Measurements from ENCODE around the gene ATP6V0B. TPM values are rescaled to one million over a fixed set of nuclear protein-coding genes. Genes with fewer than 3 reads are reported as not detected.

The ATP6V0B gene
- polyA plus RNA-seq, 4 donors: 104 to 245 (median 161) TPM

GRCh38 chr1:43981135-43981491 lies 6.4 kb downstream of the ATP6V0B start:
- no peak overlapping the region for H3K27ac ChIP-seq (ENCODE audit: low read depth in 1 of 3, low read length in 2 of 3)
- no peaks in the 10 kb centered on the region for H3K9me3 ChIP-seq (ENCODE audit: control insufficient read depth in 2 of 2, insufficient read depth in 1 of 2, low read depth in 1 of 2, low read length in 1 of 2)
- no peaks in the 10 kb centered on the region for H3K27me3 ChIP-seq (ENCODE audit: control insufficient read depth in 3 of 3, insufficient read depth in 3 of 3, low read length in 3 of 3)
- H3K36me3 ChIP-seq (ENCODE audit: control insufficient read depth in 3 of 3, insufficient read depth in 2 of 3, low read depth in 1 of 3, low read length in 3 of 3): peaks cover 0 to 75% (median 5%) of the 10 kb centered on the region in 3 donors
- 50 to 79% (median 51%) methylated on average over 20 of the region's 20 CpGs for WGBS, 3 donors
- peaks cover 8 to 45% (median 8%) of the 10 kb centered on the region in 3 donors for H3K4me1 ChIP-seq (ENCODE audit: control insufficient read depth in 3 of 3, insufficient read depth in 2 of 3, low read depth in 1 of 3, low read length in 2 of 3)
- FAIRE-seq (no peak), DNase-seq (peak in 1 of 2 donors; percentile 51)
- no peak overlapping the region for H3K4me3 ChIP-seq (ENCODE audit: low read depth in 1 of 3, low read length in 3 of 3)

DNA sequence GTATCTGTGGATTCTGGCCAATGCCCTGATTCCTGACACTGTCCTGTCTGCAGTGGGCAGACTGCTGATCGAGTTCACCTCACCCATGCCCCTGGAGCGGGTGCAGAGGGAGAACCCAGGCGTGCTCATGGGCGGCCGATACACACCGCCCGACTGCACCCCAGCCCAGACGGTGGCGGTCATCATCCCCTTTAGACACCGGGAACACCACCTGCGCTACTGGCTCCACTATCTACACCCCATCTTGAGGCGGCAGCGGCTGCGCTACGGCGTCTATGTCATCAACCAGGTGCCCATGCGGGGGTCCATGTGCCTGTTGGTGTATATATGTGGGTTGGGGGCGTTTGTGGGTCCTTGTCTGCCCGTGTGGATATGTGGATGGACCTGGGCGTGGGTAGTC lies 6.9 kb downstream of the ATP6V0B start:
- Histone ChIP-seq H3K4me1 (ENCODE audit: control insufficient read depth in 3 of 3, insufficient read depth in 2 of 3, low read depth in 1 of 3, low read length in 2 of 3) (peaks cover 4 to 45% (median 4%) of the 10 kb centered on the region in 3 donors), H3K4me3 (ENCODE audit: low read depth in 1 of 3, low read length in 3 of 3) (no peak overlapping the region), H3K36me3 (ENCODE audit: control insufficient read depth in 3 of 3, insufficient read depth in 2 of 3, low read depth in 1 of 3, low read length in 3 of 3) (peaks cover 0 to 71% (median 5%) of the 10 kb centered on the region in 3 donors), H3K27me3 (ENCODE audit: control insufficient read depth in 3 of 3, insufficient read depth in 3 of 3, low read length in 3 of 3) (no peaks in the 10 kb centered on the region), H3K9me3 (ENCODE audit: control insufficient read depth in 2 of 2, insufficient read depth in 1 of 2, low read depth in 1 of 2, low read length in 1 of 2) (no peaks in the 10 kb centered on the region), H3K27ac (ENCODE audit: low read depth in 1 of 3, low read length in 2 of 3) (no peak overlapping the region)
- DNase-seq (no peak), FAIRE-seq (no peak)
- WGBS, 3 donors: 93 to 95% (median 94%) methylated on average over 20 of the region's 20 CpGs

DNA sequence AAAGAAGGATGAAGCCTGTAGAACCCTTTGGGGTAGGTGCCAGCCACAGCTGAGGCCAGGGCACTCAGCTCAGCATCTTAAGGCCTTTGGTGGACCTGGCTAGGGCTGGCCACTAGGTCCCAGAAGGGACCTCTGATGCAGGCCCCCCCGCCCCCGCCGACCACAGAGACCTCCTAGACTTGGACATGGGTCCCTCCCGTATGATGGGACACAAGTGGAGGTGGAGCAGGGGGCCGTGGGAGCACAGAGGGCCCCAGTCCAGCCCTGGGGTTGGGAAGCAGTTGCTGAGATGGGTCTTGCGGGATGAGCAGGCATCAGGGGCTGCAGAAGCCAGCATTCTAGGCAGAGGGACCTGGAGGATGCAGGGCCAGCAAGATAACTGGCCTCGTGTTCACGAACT lies 7.5 kb downstream of the ATP6V0B start:
- DNase-seq (no peak), FAIRE-seq (no peak)
- Histone ChIP-seq H3K4me3 (ENCODE audit: low read depth in 1 of 3, low read length in 3 of 3) (no peak overlapping the region), H3K27me3 (ENCODE audit: control insufficient read depth in 3 of 3, insufficient read depth in 3 of 3, low read length in 3 of 3) (no peaks in the 10 kb centered on the region), H3K4me1 (ENCODE audit: control insufficient read depth in 3 of 3, insufficient read depth in 2 of 3, low read depth in 1 of 3, low read length in 2 of 3) (peaks cover 0 to 45% (median 0%) of the 10 kb centered on the region in 3 donors), H3K36me3 (ENCODE audit: control insufficient read depth in 3 of 3, insufficient read depth in 2 of 3, low read depth in 1 of 3, low read length in 3 of 3) (peaks cover 0 to 69% (median 5%) of the 10 kb centered on the region in 3 donors), H3K9me3 (ENCODE audit: control insufficient read depth in 2 of 2, insufficient read depth in 1 of 2, low read depth in 1 of 2, low read length in 1 of 2) (no peaks in the 10 kb centered on the region), H3K27ac (ENCODE audit: low read depth in 1 of 3, low read length in 2 of 3) (no peak overlapping the region)
- WGBS, 3 donors: 89 to 94% (median 93%) methylated on average over 8 of the region's 8 CpGs

- 87 to 95% (median 87%) methylated on average over 15 of the region's 15 CpGs for WGBS, 3 donors
- FAIRE-seq (no peak), DNase-seq (no peak)
- Histone ChIP-seq H3K9me3 (ENCODE audit: control insufficient read depth in 2 of 2, insufficient read depth in 1 of 2, low read depth in 1 of 2, low read length in 1 of 2) (no peaks in the 10 kb centered on the region), H3K4me3 (ENCODE audit: low read depth in 1 of 3, low read length in 3 of 3) (no peak overlapping the region), H3K4me1 (ENCODE audit: control insufficient read depth in 3 of 3, insufficient read depth in 2 of 3, low read depth in 1 of 3, low read length in 2 of 3) (peaks cover 0 to 45% (median 0%) of the 10 kb centered on the region in 3 donors), H3K27me3 (ENCODE audit: control insufficient read depth in 3 of 3, insufficient read depth in 3 of 3, low read length in 3 of 3) (no peaks in the 10 kb centered on the region), H3K27ac (ENCODE audit: low read depth in 1 of 3, low read length in 2 of 3) (no peak overlapping the region), H3K36me3 (ENCODE audit: control insufficient read depth in 3 of 3, insufficient read depth in 2 of 3, low read depth in 1 of 3, low read length in 3 of 3) (peaks cover 0 to 66% (median 3%) of the 10 kb centered on the region in 3 donors)
Observed at GRCh38 chr1:43982808-43983207, 8.0 kb downstream of the ATP6V0B start.

GRCh38 chr1:43983253-43983899 lies 8.6 kb downstream of the ATP6V0B start:
- peaks cover 0 to 60% (median 3%) of the 10 kb centered on the region in 3 donors for H3K36me3 ChIP-seq (ENCODE audit: control insufficient read depth in 3 of 3, insufficient read depth in 2 of 3, low read depth in 1 of 3, low read length in 3 of 3)
- H3K9me3 ChIP-seq (ENCODE audit: control insufficient read depth in 2 of 2, insufficient read depth in 1 of 2, low read depth in 1 of 2, low read length in 1 of 2): no peaks in the 10 kb centered on the region
- FAIRE-seq (no peak), DNase-seq (no peak)
- H3K4me3 ChIP-seq (ENCODE audit: low read depth in 1 of 3, low read length in 3 of 3): no peak overlapping the region
- 81 to 87% (median 87%) methylated on average over 12 of the region's 12 CpGs for WGBS, 3 donors
- peaks cover 0 to 45% (median 0%) of the 10 kb centered on the region in 3 donors for H3K4me1 ChIP-seq (ENCODE audit: control insufficient read depth in 3 of 3, insufficient read depth in 2 of 3, low read depth in 1 of 3, low read length in 2 of 3)
- H3K27me3 ChIP-seq (ENCODE audit: control insufficient read depth in 3 of 3, insufficient read depth in 3 of 3, low read length in 3 of 3): no peaks in the 10 kb centered on the region
- no peak overlapping the region for H3K27ac ChIP-seq (ENCODE audit: low read depth in 1 of 3, low read length in 2 of 3)

DNA sequence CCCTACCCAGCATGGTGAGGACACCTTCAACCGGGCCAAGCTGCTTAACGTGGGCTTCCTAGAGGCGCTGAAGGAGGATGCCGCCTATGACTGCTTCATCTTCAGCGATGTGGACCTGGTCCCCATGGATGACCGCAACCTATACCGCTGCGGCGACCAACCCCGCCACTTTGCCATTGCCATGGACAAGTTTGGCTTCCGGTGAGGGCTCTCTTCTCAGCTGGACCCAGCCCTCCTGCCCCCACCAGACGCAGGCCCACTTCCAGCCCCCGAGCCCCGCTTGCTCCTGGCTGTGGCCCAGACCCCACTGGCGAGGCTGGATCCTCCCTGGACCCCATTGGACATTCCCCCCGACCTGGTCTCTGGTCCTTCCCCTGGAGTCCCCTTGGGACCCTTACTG lies 10.1 kb downstream of the ATP6V0B start:
- H3K27ac ChIP-seq (ENCODE audit: low read depth in 1 of 3, low read length in 2 of 3): no peak overlapping the region
- WGBS, 3 donors: 87 to 94% (median 91%) methylated on average over 13 to 16 of the region's 16 CpGs
- H3K36me3 ChIP-seq (ENCODE audit: control insufficient read depth in 3 of 3, insufficient read depth in 2 of 3, low read depth in 1 of 3, low read length in 3 of 3): peaks cover 0 to 56% (median 3%) of the 10 kb centered on the region in 3 donors
- no peak for FAIRE-seq
- H3K27me3 ChIP-seq (ENCODE audit: control insufficient read depth in 3 of 3, insufficient read depth in 3 of 3, low read length in 3 of 3): no peaks in the 10 kb centered on the region
- no peaks in the 10 kb centered on the region for H3K9me3 ChIP-seq (ENCODE audit: control insufficient read depth in 2 of 2, insufficient read depth in 1 of 2, low read depth in 1 of 2, low read length in 1 of 2)
- DNase-seq: no peak
- H3K4me3 ChIP-seq (ENCODE audit: low read depth in 1 of 3, low read length in 3 of 3): no peak overlapping the region
- peaks cover 0 to 42% (median 0%) of the 10 kb centered on the region in 3 donors for H3K4me1 ChIP-seq (ENCODE audit: control insufficient read depth in 3 of 3, insufficient read depth in 2 of 3, low read depth in 1 of 3, low read length in 2 of 3)

DNA sequence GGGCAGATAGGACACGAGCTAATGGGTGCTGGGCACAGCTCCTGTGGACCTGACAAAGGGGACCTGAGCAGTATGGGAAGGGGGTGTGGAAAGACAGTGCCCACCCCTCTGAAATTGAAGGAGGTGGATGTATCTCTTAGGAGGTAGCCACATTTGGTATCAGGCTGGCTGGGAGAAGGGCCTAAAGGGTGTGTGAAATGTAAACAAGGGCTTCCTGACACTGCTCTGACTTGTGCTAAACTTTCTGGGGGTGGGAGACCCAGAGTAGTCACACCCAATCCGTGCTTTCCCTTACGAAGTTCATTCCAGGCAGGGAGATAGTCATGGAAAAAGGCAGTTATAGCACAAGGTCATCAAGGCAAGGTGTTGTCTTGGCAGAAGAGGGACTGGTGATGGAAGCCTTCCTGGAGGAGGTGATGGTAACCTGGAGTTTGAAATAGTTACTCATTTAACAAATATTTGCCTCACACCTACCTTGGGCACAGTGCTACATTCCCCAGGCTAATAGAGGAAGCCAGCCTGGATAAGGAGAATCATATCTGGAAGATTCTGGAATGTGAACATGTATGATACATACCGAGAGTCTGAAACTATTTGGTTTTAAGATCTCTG lies 11.3 kb downstream of the ATP6V0B start:
- peak overlapping the region in 1 of 3 donors; percentile 81 for H3K27ac ChIP-seq (ENCODE audit: low read depth in 1 of 3, low read length in 2 of 3)
- no peaks in the 10 kb centered on the region for H3K27me3 ChIP-seq (ENCODE audit: control insufficient read depth in 3 of 3, insufficient read depth in 3 of 3, low read length in 3 of 3)
- no peaks in the 10 kb centered on the region for H3K9me3 ChIP-seq (ENCODE audit: control insufficient read depth in 2 of 2, insufficient read depth in 1 of 2, low read depth in 1 of 2, low read length in 1 of 2)
- no peak for FAIRE-seq
- no peak for DNase-seq
- peaks cover 0 to 60% (median 3%) of the 10 kb centered on the region in 3 donors for H3K36me3 ChIP-seq (ENCODE audit: control insufficient read depth in 3 of 3, insufficient read depth in 2 of 3, low read depth in 1 of 3, low read length in 3 of 3)
- H3K4me3 ChIP-seq (ENCODE audit: low read depth in 1 of 3, low read length in 3 of 3): no peak overlapping the region
- WGBS, 3 donors: 67 to 70% (median 67%) methylated on average over 4 of the region's 4 CpGs
- H3K4me1 ChIP-seq (ENCODE audit: control insufficient read depth in 3 of 3, insufficient read depth in 2 of 3, low read depth in 1 of 3, low read length in 2 of 3): peaks cover 0 to 40% (median 4%) of the 10 kb centered on the region in 3 donors

- H3K27ac ChIP-seq (ENCODE audit: low read depth in 1 of 3, low read length in 2 of 3): peak overlapping the region in 1 of 3 donors; percentile 81
- peaks cover 0 to 41% (median 4%) of the 10 kb centered on the region in 3 donors for H3K4me1 ChIP-seq (ENCODE audit: control insufficient read depth in 3 of 3, insufficient read depth in 2 of 3, low read depth in 1 of 3, low read length in 2 of 3)
- no peak overlapping the region for H3K4me3 ChIP-seq (ENCODE audit: low read depth in 1 of 3, low read length in 3 of 3)
- H3K36me3 ChIP-seq (ENCODE audit: control insufficient read depth in 3 of 3, insufficient read depth in 2 of 3, low read depth in 1 of 3, low read length in 3 of 3): peaks cover 0 to 54% (median 3%) of the 10 kb centered on the region in 3 donors
- WGBS, 3 donors: 38 to 60% (median 41%) methylated on average over 6 of the region's 6 CpGs
- no peak for FAIRE-seq
- H3K9me3 ChIP-seq (ENCODE audit: control insufficient read depth in 2 of 2, insufficient read depth in 1 of 2, low read depth in 1 of 2, low read length in 1 of 2): no peaks in the 10 kb centered on the region
- no peaks in the 10 kb centered on the region for H3K27me3 ChIP-seq (ENCODE audit: control insufficient read depth in 3 of 3, insufficient read depth in 3 of 3, low read length in 3 of 3)
- peak; percentile 37 to 60 for DNase-seq
Observed at GRCh38 chr1:43986712-43987111, 12.0 kb downstream of the ATP6V0B start.
